Parathyroid adenoma (tissue), 2 donors: ENCODE results near the gene PIK3R3.
A peak's percentile ranks its signal among the peaks of the same experiment; 100 is the strongest.

Source experiments
- H2AFZ ChIP-seq: fragments of 300-600 bp; sonication (generic); one replicate; pipeline ENCODE4 v1.7.0; 2017; ENCODE audit warnings: antibody characterized with exemption, mild to moderate bottlenecking
- H3K27ac ChIP-seq: fragments of 300-600 bp; sonication (generic); one replicate; pipeline ENCODE4 v1.7.0; 2017
- H3K27me3 ChIP-seq: fragments of 300-600 bp; sonication (generic); one replicate; pipeline ENCODE4 v1.7.0; 2017; ENCODE audit warnings: low read length; ENCODE audit not compliant: control insufficient read depth, insufficient read depth
- H3K36me3 ChIP-seq: fragments of 300-600 bp; sonication (generic); one replicate; pipeline ENCODE4 v1.7.0; 2017; ENCODE audit warnings: low read length; ENCODE audit not compliant: control insufficient read depth, insufficient read depth
- H3K4me1 ChIP-seq: fragments of 300-600 bp; sonication (generic); one replicate; pipeline ENCODE4 v1.7.0; 2017; ENCODE audit warnings: control low read depth
- H3K4me2 ChIP-seq: fragments of 300-600 bp; sonication (generic); one replicate; pipeline ENCODE4 v1.7.0; 2017; ENCODE audit warnings: low read length
- H3K4me3 ChIP-seq: fragments of 300-600 bp; sonication (generic); one replicate; pipeline ENCODE4 v1.7.0; 2017; ENCODE audit warnings: low read depth, low read length
- H3K79me2 ChIP-seq: fragments of 300-600 bp; sonication (generic); one replicate; pipeline ENCODE4 v1.7.0; 2017; ENCODE audit warnings: control low read depth
- H3K9ac ChIP-seq: fragments of 300-600 bp; sonication (generic); one replicate; pipeline ENCODE4 v1.7.0; 2017; ENCODE audit warnings: mild to moderate bottlenecking
- H3K9me3 ChIP-seq: fragments of 300-600 bp; sonication (generic); one replicate; pipeline ENCODE4 v1.7.0; 2017; ENCODE audit warnings: low read length; ENCODE audit not compliant: control insufficient read depth
- TF ChIP-seq, protein P1 (sequence below): fragments of 300-600 bp; sonication (generic); IDR thresholded peaks from one replicate; pipeline ENCODE4 v1.7.0; 2017; ENCODE audit warnings: antibody characterized with exemption, mild to moderate bottlenecking
- donor health status: primary hyperparathyroidism.

Gene PIK3R3

GRCh38 chr1:46148318-46148717 lies 15.9 kb upstream of the PIK3R3 start:
- TF ChIP-seq, protein P1, sequence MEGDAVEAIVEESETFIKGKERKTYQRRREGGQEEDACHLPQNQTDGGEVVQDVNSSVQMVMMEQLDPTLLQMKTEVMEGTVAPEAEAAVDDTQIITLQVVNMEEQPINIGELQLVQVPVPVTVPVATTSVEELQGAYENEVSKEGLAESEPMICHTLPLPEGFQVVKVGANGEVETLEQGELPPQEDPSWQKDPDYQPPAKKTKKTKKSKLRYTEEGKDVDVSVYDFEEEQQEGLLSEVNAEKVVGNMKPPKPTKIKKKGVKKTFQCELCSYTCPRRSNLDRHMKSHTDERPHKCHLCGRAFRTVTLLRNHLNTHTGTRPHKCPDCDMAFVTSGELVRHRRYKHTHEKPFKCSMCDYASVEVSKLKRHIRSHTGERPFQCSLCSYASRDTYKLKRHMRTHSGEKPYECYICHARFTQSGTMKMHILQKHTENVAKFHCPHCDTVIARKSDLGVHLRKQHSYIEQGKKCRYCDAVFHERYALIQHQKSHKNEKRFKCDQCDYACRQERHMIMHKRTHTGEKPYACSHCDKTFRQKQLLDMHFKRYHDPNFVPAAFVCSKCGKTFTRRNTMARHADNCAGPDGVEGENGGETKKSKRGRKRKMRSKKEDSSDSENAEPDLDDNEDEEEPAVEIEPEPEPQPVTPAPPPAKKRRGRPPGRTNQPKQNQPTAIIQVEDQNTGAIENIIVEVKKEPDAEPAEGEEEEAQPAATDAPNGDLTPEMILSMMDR, result no peak
- Histone ChIP-seq H3K79me2 (no peaks in the 10 kb centered on the region), H3K27ac (no peak overlapping the region), H3K4me3 (no peak overlapping the region), H3K4me2 (no peak overlapping the region), H3K4me1 (no peaks in the 10 kb centered on the region), H2AFZ (peak overlapping the region; percentile 22), H3K9me3 (no peaks in the 10 kb centered on the region), H3K9ac (no peak overlapping the region), H3K27me3 (no peaks in the 10 kb centered on the region), H3K36me3 (no peaks in the 10 kb centered on the region)

DNA sequence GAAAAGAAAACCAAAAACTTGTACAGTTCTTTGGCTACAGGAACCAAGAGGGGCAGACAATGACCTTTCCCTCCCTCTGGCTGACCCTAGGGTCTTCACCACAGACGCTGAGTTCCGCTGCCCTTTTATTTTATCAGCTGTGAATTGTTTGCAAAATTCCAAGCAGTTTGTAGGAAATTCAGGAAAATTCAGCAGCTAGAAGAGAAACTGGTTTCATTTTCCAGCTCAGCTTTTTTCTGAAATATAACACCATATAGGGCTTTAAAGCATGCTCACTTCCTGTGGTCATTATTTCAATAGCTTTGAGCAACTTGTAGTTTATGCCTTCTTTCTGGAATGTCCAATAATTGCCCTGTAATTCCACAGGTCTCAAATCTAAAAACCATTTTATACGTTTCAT lies 5.5 kb upstream of the PIK3R3 start:
- TF ChIP-seq, protein P1, result no peak
- peak overlapping the region; percentile 42 for H2AFZ ChIP-seq
- no peaks in the 10 kb centered on the region for H3K9me3 ChIP-seq
- H3K4me1 ChIP-seq, result no peaks in the 10 kb centered on the region
- H3K4me2 ChIP-seq, result peak overlapping the region; percentile 25
- no peaks in the 10 kb centered on the region for H3K79me2 ChIP-seq
- no peaks in the 10 kb centered on the region for H3K36me3 ChIP-seq
- H3K9ac ChIP-seq, result no peak overlapping the region
- H3K27ac ChIP-seq, result peak overlapping the region; percentile 32
- no peak overlapping the region for H3K4me3 ChIP-seq
- H3K27me3 ChIP-seq, result no peaks in the 10 kb centered on the region

DNA sequence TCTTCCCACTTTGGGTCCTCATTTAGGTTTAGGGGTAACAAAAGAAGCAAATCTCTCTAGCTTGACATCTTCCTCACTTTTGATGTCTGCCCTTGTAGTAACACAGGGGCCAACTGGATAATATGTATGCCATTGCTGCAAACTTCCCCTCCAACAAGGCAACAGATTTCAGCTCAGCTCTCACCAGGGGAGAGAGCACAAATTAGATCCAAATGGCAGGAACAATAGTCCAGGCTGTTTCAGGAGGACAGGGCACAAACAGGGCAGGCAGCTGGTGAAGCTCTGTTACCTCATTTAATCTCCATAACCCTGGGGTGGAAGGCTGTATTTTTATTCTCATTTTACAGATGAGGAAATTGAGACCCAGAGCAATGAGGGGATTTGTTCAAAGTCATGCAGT lies 4.3 kb upstream of the PIK3R3 start:
- TF ChIP-seq, protein P1, result no peak
- Histone ChIP-seq H3K79me2 (no peaks in the 10 kb centered on the region), H3K27ac (no peak overlapping the region), H2AFZ (no peak overlapping the region), H3K4me1 (no peaks in the 10 kb centered on the region), H3K9ac (no peak overlapping the region), H3K4me2 (no peak overlapping the region), H3K4me3 (no peak overlapping the region), H3K36me3 (no peaks in the 10 kb centered on the region), H3K27me3 (no peaks in the 10 kb centered on the region), H3K9me3 (no peaks in the 10 kb centered on the region)

GRCh38 chr1:46134660-46135331 lies 2.4 kb upstream of the PIK3R3 start:
- H3K9ac ChIP-seq, result no peak overlapping the region
- TF ChIP-seq, protein P1, result no peak
- no peak overlapping the region for H3K4me3 ChIP-seq
- peak overlapping the region; percentile 25 for H2AFZ ChIP-seq
- H3K27me3 ChIP-seq, result no peaks in the 10 kb centered on the region
- H3K79me2 ChIP-seq, result no peaks in the 10 kb centered on the region
- no peaks in the 10 kb centered on the region for H3K4me1 ChIP-seq
- H3K36me3 ChIP-seq, result no peaks in the 10 kb centered on the region
- H3K4me2 ChIP-seq, result no peak overlapping the region
- H3K9me3 ChIP-seq, result no peaks in the 10 kb centered on the region
- H3K27ac ChIP-seq, result peak overlapping the region; percentile 24

- no peaks in the 10 kb centered on the region for H3K36me3 ChIP-seq
- H3K9ac ChIP-seq, result no peak overlapping the region
- H3K4me1 ChIP-seq, result no peaks in the 10 kb centered on the region
- H3K79me2 ChIP-seq, result no peaks in the 10 kb centered on the region
- TF ChIP-seq, protein P1, result no peak
- H3K27me3 ChIP-seq, result no peaks in the 10 kb centered on the region
- H3K27ac ChIP-seq, result peak overlapping the region; percentile 99
- H2AFZ ChIP-seq, result peak overlapping the region; percentile 80
- H3K9me3 ChIP-seq, result no peaks in the 10 kb centered on the region
- peak overlapping the region; percentile 78 for H3K4me2 ChIP-seq
- peak overlapping the region; percentile 80 for H3K4me3 ChIP-seq
These were observed 1.4 kb upstream of the PIK3R3 start for GRCh38 chr1:46133781-46134350.
